Measurements from ENCODE around the gene TRIM44.
"Not testable (repeated sequence)": the region's sequence is repeated elsewhere in the genome, so short reads cannot be mapped to it uniquely, and the experiment has no call there.

Gene TRIM44

GRCh38 chr11:35822815-35823495 lies 160.4 kb downstream of the TRIM44 start:
- no peak for DNase-seq

GRCh38 chr11:35823742-35824298 lies 161.2 kb downstream of the TRIM44 start:
- no peak for DNase-seq

GRCh38 chr11:35825386-35825785 lies 162.8 kb downstream of the TRIM44 start:
- no peak for DNase-seq

GRCh38 chr11:35826006-35826405 lies 163.4 kb downstream of the TRIM44 start:
- DNase-seq: no peak

GRCh38 chr11:35826949-35827348 lies 164.4 kb downstream of the TRIM44 start:
- DNase-seq: no peak

- no peak for DNase-seq
Observed at GRCh38 chr11:35836205-35836604, 173.6 kb downstream of the TRIM44 start.

DNA sequence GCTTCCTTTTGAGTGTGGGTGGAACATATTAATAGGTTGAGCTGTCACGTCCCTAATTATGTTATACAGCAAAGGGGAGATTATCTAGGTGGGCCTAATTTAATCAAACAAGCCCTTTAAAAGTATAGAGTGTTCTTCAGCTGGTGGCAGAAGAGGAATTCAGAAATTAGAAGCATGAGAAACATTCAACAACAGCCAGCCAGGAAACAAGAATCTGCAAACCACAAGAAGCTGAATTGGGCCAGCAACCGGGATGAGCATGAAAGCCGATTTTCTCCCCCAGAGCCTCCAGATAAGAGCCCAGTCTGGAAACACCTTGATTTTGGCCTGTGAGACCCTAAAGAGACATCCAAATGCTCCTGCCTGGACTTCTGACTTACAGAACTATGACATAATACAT lies 175.5 kb downstream of the TRIM44 start:
- DNase-seq: peak; percentile 42

DNA sequence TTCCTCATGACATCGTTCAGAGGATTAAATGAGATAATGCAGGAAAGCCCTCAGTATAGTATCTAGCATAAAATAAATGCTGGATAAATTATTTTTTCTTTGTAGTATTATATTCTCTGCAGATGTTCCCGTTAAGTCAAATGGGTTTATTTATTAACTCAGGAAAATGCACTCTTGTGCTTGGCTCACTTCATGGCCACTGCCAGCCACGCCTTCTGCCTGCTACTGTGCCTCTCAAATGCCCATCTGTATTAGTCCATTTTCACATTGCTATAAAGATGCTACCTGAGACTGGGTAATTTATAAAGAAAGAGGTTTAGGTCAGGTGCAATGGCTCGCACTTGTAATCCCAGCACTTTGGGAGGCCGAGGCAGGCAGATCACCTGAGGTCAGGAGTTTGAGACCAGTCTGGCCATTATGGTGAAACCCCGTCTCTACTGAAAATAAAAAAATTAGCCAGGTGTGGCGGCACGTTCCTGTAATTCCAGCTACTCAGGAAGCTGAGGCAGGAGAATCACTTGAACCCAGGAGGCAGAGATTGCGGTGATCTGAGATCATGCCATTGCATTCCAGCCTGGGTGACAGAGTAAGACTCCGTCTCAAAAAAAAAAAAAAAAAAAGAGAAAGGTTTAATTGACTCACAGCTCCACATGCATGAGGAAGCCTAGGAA lies 176.3 kb downstream of the TRIM44 start:
- DNase-seq: not testable (repeated sequence)

- no peak for DNase-seq
Observed at GRCh38 chr11:35839368-35840161, 177.0 kb downstream of the TRIM44 start.

DNA sequence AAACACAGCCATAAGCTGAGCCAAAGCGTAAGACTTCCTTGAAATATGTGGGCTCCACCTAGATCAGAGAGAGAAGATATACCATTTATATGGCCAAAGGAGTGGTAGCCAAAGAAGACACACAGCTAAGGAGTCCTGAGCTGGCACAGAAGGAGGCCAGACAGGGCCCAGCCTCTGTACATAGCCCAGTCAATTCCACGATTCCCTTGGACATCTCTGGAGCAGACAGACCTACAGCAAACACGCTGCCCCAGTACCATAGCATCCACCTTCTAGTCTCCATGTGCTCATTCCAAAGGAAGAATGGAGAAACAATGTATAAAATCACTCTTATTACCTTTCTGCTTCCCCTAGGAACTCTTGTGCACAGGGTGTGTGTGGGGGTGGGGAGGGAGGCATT lies 179.2 kb downstream of the TRIM44 start:
- no peak for DNase-seq

DNA sequence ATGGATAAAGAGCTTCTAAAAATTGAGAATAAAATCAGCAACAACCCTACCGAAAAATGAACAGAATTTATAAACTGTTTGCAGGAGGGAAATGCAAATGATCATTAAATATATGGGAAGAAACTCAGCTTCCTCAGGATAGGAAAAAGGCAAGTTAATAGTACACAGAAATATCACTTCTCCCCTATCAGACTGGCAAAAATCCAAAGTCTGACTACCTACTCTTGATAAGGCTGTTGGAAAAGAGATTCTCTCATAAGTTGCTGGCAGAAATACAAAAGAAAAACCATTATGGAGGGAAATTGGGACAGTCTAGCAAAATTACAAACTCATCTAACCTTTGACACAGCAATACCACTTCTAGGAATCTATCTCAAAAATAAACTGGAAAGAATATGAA lies 180.4 kb downstream of the TRIM44 start:
- no peak for DNase-seq

- no peak for DNase-seq
Observed at GRCh38 chr11:35844579-35844978, 182.0 kb downstream of the TRIM44 start.

GRCh38 chr11:35845860-35846259 lies 183.3 kb downstream of the TRIM44 start:
- no peak for DNase-seq

DNA sequence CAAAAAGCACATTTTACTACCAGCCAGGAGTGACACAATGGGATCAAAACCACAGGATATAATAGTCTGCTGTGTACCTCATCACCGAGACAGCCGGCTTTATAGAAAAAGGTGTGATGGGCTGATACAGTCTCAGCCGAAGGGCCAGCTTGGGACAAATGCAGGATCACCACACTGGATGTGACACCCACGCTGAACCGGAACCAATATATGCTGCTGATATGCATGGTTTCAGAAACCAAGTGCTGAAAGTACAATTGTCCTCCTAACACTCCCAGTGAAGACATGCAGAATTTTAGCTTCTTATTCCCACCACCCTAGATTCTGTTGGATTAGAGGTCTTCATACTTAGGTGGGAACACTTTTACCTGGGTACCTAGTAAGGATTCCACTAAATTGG lies 184.3 kb downstream of the TRIM44 start:
- DNase-seq: no peak

DNA sequence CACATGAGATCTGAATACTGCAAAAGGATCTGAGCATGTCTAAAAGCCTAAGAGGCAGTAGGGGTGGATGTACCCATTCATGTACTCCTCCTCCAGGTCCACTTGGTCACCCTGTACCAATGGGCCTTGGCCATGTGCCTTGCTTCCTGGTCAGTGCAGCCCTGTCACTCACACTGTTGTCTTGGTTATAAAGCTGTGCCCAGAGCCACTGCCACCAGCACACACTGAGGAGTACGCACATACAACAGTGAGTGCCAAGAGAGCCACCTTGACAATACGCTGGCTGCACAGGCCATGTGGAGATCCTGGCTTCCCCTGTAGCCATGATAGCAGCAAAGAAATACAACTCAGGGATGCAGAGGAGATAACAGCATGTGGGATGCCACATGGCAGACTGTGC lies 184.9 kb downstream of the TRIM44 start:
- DNase-seq: no peak

- no peak for DNase-seq
Observed at GRCh38 chr11:35848616-35849015, 186.0 kb downstream of the TRIM44 start.

DNA sequence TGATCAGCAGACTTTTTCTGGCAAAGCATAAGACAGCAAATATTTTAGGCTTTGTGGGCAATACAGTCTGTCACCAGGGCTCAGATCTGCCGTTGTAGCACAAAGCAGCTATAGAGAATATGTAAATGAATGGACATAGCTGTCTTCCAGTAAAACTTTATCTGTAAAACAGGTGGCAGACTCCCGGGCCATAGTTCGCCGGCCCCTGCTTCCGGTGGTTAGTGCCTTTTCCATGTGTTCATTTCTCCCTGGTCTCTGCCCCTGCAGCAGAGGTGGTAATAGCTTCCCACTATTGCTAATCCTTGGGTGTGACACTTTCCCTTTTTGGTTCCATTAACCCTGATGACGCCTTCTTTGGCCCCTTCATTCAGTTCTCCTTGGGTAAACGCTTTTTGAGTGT lies 187.6 kb downstream of the TRIM44 start:
- DNase-seq: no peak

GRCh38 chr11:35851342-35851741 lies 188.8 kb downstream of the TRIM44 start:
- DNase-seq: no peak

DNA sequence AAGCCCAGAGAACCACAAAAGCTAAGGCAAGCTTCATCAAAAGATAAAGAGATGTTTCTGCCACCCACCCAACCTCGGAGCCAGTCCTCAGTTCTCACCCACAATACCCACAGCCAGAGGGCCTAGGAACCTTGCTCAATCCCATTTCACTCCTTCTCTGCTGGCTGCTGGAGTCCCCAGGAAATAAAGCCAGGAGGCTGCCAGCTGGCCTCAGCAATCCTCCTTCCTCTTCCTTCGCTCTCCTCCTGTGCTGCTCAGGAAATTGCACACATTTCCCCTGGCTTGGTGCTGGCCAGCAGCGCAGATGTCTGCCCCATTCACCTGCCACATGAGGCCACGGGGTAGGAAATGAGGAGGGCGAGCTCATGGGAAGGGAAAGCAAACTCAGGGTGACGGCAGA lies 189.5 kb downstream of the TRIM44 start:
- DNase-seq: no peak

DNA sequence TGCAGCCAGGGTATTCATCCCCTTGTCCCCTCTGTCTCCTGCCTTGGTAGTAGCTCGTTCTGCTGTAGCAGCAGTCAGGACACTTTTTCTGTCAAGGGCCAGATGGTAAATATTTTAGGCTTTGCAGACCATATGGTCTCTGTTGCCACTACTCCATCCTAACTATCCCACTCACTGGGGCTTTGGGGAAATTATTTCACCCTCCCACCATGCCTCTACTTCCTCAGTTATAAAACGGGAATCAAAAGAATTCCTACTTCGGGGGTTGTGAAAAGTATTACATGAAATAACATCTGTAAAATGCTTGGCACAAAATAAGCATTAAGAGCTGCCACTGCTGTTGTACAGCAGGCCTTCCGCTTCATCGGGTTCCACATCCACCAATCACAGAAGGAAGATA lies 191.4 kb downstream of the TRIM44 start:
- DNase-seq: no peak

DNA sequence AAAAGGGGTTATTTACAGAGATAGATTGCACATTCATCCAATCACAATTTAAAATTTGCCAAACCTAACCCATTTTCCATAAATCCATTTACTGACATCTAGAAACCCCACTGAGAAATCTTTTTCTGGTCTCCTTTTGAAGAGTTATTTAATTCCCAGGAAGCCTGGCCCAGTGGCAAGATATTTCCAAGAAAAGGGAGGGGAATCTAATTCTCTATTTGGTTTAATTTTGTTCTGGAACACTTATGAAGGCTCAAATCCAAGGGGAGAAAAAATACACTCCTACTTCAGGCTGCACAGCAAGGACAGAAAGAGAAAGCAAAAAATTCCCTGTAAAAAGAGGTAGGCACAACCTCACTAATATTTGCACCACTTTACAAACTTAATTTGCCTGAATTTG lies 193.1 kb downstream of the TRIM44 start:
- no peak for DNase-seq

- no peak for DNase-seq
Observed at GRCh38 chr11:35856259-35856658, 193.7 kb downstream of the TRIM44 start.

DNA sequence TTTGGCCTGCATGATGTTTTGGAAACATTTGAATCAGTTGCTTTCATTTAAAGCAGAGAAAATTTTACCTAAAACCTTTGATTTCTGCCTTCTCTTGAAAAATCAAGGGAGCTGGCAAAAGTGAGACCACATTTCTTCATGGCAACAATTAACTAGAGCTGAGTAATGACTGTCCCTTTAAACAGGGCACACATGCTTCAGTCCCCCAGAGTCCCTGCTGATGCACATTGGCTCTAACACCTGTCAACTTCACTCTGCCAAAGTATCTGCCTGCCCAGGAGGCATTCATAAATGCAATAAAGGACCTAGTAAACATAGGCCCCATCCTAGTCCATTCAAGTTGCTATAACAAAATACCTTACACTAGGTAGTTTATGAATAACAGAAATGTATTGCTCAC lies 194.2 kb downstream of the TRIM44 start:
- no peak for DNase-seq

All from fibroblast of skin of abdomen (primary cell).